C4-2B (cell line): ENCODE measurements around the gene KIRREL2.
"Not testable (repeated sequence)": the region's sequence is repeated elsewhere in the genome, so short reads cannot be mapped to it uniquely, and the experiment has no call there.

Source experiments
- H3K27ac ChIP-seq: fragments of 450-650 bp; 2 replicates; pipeline ENCODE4 v1.5.1; 2017
- CTCF ChIP-seq: fragments of 450-650 bp; conservative IDR thresholded peaks from 2 replicates; pipeline ENCODE4 v1.5.1; 2017; ENCODE audit warnings: mild to moderate bottlenecking
- ZFX ChIP-seq: fragments of 450-650 bp; IDR thresholded peaks from 2 replicates; pipeline ENCODE4 v1.6.1; 2017

Gene KIRREL2

GRCh38 chr19:35833972-35834371, 22.7 kb upstream of the KIRREL2 start:
- TF ChIP-seq ZFX (no peak), CTCF (no peak)
- H3K27ac ChIP-seq = no peak overlapping the region

- not testable (repeated sequence) for H3K27ac ChIP-seq
Measured at GRCh38 chr19:35836096-35836495, 20.6 kb upstream of the KIRREL2 start.

DNA sequence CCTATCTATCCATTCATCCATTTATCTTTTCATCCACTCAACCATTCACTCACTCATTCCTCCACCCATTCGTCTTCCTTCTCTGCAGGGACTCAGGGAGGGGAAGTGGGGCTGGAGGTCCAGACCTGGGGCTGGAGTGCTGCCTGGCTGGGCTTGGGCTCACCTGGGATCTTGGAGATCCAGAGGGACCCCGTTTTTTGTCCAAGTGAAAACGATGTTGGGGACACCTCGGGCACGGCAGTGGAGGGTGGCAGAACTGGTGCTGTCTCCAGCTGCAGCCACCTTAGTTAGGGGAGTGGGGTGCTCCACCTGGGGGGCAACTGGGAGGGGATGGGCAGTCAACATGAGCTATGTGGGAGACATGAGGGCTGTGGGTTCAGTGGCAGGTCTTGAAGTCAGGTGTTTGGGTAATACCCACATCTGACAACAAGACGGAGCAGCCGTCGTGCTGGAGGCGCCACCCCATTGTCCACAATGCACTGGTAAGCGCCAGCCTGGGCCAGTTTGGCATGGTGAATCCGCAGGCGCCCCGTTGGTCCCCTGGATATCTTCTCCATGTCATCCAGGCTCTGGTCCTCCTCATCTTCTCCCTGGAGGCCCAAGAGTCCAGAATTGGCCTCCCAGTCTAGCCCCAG, 14.6 kb upstream of the KIRREL2 start:
- no peak overlapping the region for H3K27ac ChIP-seq
- TF ChIP-seq CTCF (no peak), ZFX (no peak)

GRCh38 chr19:35842666-35843272, 13.9 kb upstream of the KIRREL2 start:
- TF ChIP-seq ZFX = no peak
- no peak for TF ChIP-seq CTCF
- H3K27ac ChIP-seq = no peak overlapping the region

- no peak overlapping the region for H3K27ac ChIP-seq
- TF ChIP-seq CTCF (no peak), ZFX (no peak)
Measured at GRCh38 chr19:35843676-35844481, 12.8 kb upstream of the KIRREL2 start.

GRCh38 chr19:35844482-35845214, 12.1 kb upstream of the KIRREL2 start:
- TF ChIP-seq CTCF (no peak), ZFX (no peak)
- H3K27ac ChIP-seq = no peak overlapping the region

DNA sequence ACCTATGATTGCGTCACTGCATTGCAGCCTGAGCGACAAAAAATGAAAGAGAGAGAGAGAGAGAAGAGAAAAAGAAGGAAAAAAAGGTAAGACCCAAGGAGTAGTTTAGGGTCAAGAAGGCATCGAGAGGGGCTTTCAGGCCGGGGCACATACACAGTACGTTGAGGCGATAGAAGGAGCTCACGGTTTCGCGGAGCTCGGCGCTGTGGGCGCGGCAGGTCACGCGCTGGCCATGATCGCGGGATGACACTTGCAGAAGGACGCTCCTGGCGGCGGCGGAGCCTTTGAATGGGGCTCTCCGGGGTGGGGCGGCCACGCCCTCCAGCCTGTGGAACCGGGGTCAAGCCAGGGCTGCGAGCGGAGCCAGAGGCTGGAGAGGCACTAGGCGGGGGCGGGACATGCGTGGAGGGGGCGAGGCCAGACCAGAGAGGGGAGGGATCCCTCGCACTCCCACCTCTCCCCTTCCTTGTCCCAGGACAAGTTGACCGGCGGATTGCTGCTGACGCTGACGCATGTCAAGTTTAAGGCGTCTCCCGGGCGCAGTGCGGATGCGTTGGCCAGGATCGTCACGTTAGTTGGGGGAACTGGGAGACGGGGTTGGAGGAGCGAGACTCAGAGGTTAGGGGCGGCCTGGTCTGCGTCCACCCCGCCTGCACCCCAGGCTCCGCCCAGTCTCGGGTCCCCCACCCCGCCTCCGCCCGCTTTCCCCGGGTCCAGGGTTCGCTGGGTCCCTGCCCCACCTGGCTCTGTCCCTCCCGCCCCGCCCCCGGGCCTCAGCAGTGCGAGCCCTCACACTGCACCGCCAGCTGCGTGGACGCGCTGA, 11.3 kb upstream of the KIRREL2 start:
- no peak for TF ChIP-seq CTCF
- TF ChIP-seq ZFX = no peak
- H3K27ac ChIP-seq = no peak overlapping the region
